GM20431 (cell line): ENCODE results near the gene KBTBD12.
"Not testable (repeated sequence)": the region's sequence is repeated elsewhere in the genome, so short reads cannot be mapped to it uniquely, and the experiment has no call there.

Experiments used
- in situ Hi-C: fragments of 300-500 bp; cut with MseI, MboI; formaldehyde crosslinking; loops from one replicate; pipeline ENCODE4 v1.15.0; 2020; ENCODE audit warnings: low sequenced_read_pairs; ENCODE audit not compliant: unreplicated experiment

KBTBD12 gene

GRCh38 chr3:127900536-127900935, 14.5 kb upstream of the KBTBD12 start:
- in situ Hi-C loops, result no loop called here

GRCh38 chr3:127902486-127902885, 12.5 kb upstream of the KBTBD12 start:
- in situ Hi-C loops, result no loop called here

GRCh38 chr3:127903611-127904375, 11.2 kb upstream of the KBTBD12 start:
- in situ Hi-C loops, result no loop called here

- in situ Hi-C loops, result no loop called here
These were observed 9.5 kb upstream of the KBTBD12 start for GRCh38 chr3:127905556-127905955.

- in situ Hi-C loops, result not testable (repeated sequence)
These were observed 8.4 kb upstream of the KBTBD12 start for GRCh38 chr3:127906653-127907052.

GRCh38 chr3:127908202-127908601, 6.8 kb upstream of the KBTBD12 start:
- in situ Hi-C loops, result no loop called here

- in situ Hi-C loops, result no loop called here
These were observed 6.1 kb upstream of the KBTBD12 start for GRCh38 chr3:127908951-127909350.

GRCh38 chr3:127909646-127910045, 5.4 kb upstream of the KBTBD12 start:
- in situ Hi-C loops, result no loop called here

GRCh38 chr3:127911421-127911931, 3.6 kb upstream of the KBTBD12 start:
- in situ Hi-C loops, result no loop called here

GRCh38 chr3:127913841-127914240, 1.2 kb upstream of the KBTBD12 start:
- in situ Hi-C loops, result not testable (repeated sequence)

- in situ Hi-C loops, result no loop called here
These were observed 448 bp upstream of the KBTBD12 start for GRCh38 chr3:127914584-127914983.

GRCh38 chr3:127915937-127916493, 983 bp downstream of the KBTBD12 start:
- in situ Hi-C loops, result no loop called here

- in situ Hi-C loops, result no loop called here
These were observed 5.7 kb downstream of the KBTBD12 start for GRCh38 chr3:127920738-127921137.

GRCh38 chr3:127923611-127924010, 8.6 kb downstream of the KBTBD12 start:
- in situ Hi-C loops, result no loop called here

GRCh38 chr3:127925384-127925783, 10.4 kb downstream of the KBTBD12 start:
- in situ Hi-C loops, result no loop called here

GRCh38 chr3:127927829-127928604, 13.0 kb downstream of the KBTBD12 start:
- in situ Hi-C loops, result no loop called here

- in situ Hi-C loops, result no loop called here
These were observed 14.9 kb downstream of the KBTBD12 start for GRCh38 chr3:127929818-127930413.

GRCh38 chr3:127933396-127933795, 18.4 kb downstream of the KBTBD12 start:
- in situ Hi-C loops, result no loop called here

- in situ Hi-C loops, result no loop called here
These were observed 23.8 kb downstream of the KBTBD12 start for GRCh38 chr3:127938800-127939199.

GRCh38 chr3:127940116-127940515, 25.1 kb downstream of the KBTBD12 start:
- in situ Hi-C loops, result no loop called here

- in situ Hi-C loops, result no loop called here
These were observed 27.6 kb downstream of the KBTBD12 start for GRCh38 chr3:127942613-127943012.
